Thyroid gland (tissue), 4 donors: ENCODE measurements around the gene ADAM12.

Experiments
- CTCF ChIP-seq, 6 experiments: fragments of 200-600 bp in 3 of 6; fragments of 450-650 bp in 3 of 6; sonication (generic) in 3 of 6; IDR thresholded peaks; one replicate each; pipeline ENCODE4 v1.5.1; 2016 to 2019; ENCODE audit warnings: antibody characterized with exemption in 6 of 6, mild to moderate bottlenecking in 2 of 6, inconsistent platforms in 1 of 6, moderate library complexity in 1 of 6
- POLR2A ChIP-seq, 2 donors: fragments of 450-650 bp; IDR thresholded peaks; one replicate each; pipeline ENCODE4 v1.6.1; 2017; ENCODE audit warnings: antibody characterized with exemption in 2 of 2, mild to moderate bottlenecking in 2 of 2, moderate library complexity in 1 of 2

DNA sequence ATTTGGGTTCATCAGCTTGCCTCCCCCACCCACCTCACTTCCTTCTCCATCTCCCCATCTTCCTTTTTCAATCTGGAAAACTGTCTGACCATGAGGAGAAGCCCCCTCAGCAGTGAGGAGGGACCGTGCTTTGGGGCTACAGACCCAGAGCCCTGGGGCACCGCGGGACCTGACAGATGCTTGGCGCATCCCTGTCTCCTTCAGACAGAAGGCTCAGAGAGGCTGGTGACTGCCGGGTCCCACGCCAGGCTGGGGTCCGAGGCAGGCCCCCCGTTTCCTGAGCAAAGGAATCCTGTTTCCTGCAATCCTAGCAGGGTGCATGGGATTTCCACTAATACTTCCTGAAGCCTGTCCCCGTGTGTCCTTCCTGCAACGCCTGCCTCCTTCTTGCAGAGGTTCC lies 344.9 kb downstream of the ADAM12 start:
- no peak for TF ChIP-seq POLR2A (IDR thresholded peaks at IDR 0.05)
- TF ChIP-seq CTCF (IDR thresholded peaks at IDR 0.05), result no peak
